GM12878 (cell line): Measurements from ENCODE around the gene TSPYL2.

Experiments used
- BCL11A ChIP-seq: IDR thresholded peaks from 2 replicates; pipeline ENCODE4 v1.6.1; 2011; ENCODE audit warnings: low read depth, low read length
- CHD2 ChIP-seq: IDR thresholded peaks from 2 replicates; pipeline ENCODE4 v1.6.1; 2011; ENCODE audit warnings: low read depth, low read length, improper control_type of control experiment, borderline replicate concordance
- CTCF ChIP-seq, 3 experiments: IDR thresholded peaks in 2 of 3; conservative IDR thresholded peaks in 1 of 3; 2 replicates each; pipeline ENCODE4 v1.5.1; 2011; ENCODE audit warnings: low read depth in 3 of 3, low read length in 3 of 3, mild to moderate bottlenecking in 3 of 3, control low read depth in 2 of 3, moderate library complexity in 2 of 3, inconsistent platforms in 1 of 3, mixed read lengths in 1 of 3; ENCODE audit not compliant: control insufficient read depth in 2 of 3, insufficient read depth in 1 of 3; ENCODE audit errors: extremely low read depth in 1 of 3
- FOXM1 ChIP-seq: IDR thresholded peaks from 2 replicates; pipeline ENCODE4 v1.6.1; 2012; ENCODE audit warnings: low read depth, mild to moderate bottlenecking, inconsistent platforms, low read length, moderate library complexity
- GATAD2B ChIP-seq: fragments of 450-650 bp; conservative IDR thresholded peaks from 2 replicates; pipeline ENCODE4 v1.6.1; 2017; ENCODE audit warnings: low read depth, mild to moderate bottlenecking, moderate library complexity
- POLR2A ChIP-seq: IDR thresholded peaks from 2 replicates; pipeline ENCODE4 v1.6.1; 2011; ENCODE audit warnings: low read depth, mild to moderate bottlenecking, low read length
- RELA ChIP-seq: fragments of 450-650 bp; IDR thresholded peaks from 2 replicates; pipeline ENCODE4 v1.8.0; 2014; ENCODE audit warnings: borderline replicate concordance; ENCODE audit not compliant: partially characterized antibody
- REST ChIP-seq: IDR thresholded peaks from 2 replicates; pipeline ENCODE4 v1.6.1; 2012; ENCODE audit warnings: mild to moderate bottlenecking, low read depth, low read length
- RFX5 ChIP-seq: IDR thresholded peaks from 2 replicates; pipeline ENCODE4 v1.6.1; 2011; ENCODE audit warnings: low read depth, low read length, improper control_type of control experiment
- SIN3A ChIP-seq: IDR thresholded peaks from 2 replicates; pipeline ENCODE4 v1.6.1; 2012; ENCODE audit warnings: low read depth, low read length, improper control_type of control experiment
- SMC3 ChIP-seq: IDR thresholded peaks from 2 replicates; pipeline ENCODE4 v1.6.1; 2011; ENCODE audit warnings: low read length, improper control_type of control experiment, borderline replicate concordance
- SP1 ChIP-seq: IDR thresholded peaks from one replicate; pipeline ENCODE4 v1.6.1; 2011; ENCODE audit warnings: low read depth, low read length
- ZNF592 ChIP-seq: fragments of 450-650 bp; IDR thresholded peaks from 2 replicates; pipeline ENCODE4 v1.6.1; 2017; ENCODE audit warnings: mild to moderate bottlenecking, moderate library complexity
- ZNF687 ChIP-seq: fragments of 450-650 bp; IDR thresholded peaks from 2 replicates; pipeline ENCODE4 v1.6.1; 2017; ENCODE audit warnings: mild to moderate bottlenecking, moderate library complexity

GRCh38 chrX:53128097-53128749, 46.1 kb downstream of the TSPYL2 start:
- TF ChIP-seq CTCF (IDR thresholded peaks at IDR 0.05 in 2 of 3, conservative IDR thresholded peaks at IDR 0.05 in 1 of 3; ENCODE audit: control insufficient read depth in 2 of 3, extremely low read depth in 1 of 3, insufficient read depth in 1 of 3, low read depth in 3 of 3, low read length in 3 of 3) (no peak), BCL11A (no peak), FOXM1 (no peak), SP1 (no peak), SIN3A (no peak), ZNF687 (no peak), RFX5 (no peak), POLR2A (no peak), GATAD2B (no peak), ZNF592 (no peak), SMC3 (no peak), CHD2 (no peak), REST (no peak), RELA (no peak)
